Bronchial epithelial cell (primary cell): ENCODE results near the gene RBM26. TPM values are rescaled to one million over a fixed set of nuclear protein-coding genes. Genes with fewer than 3 reads are reported as not detected.
A peak's percentile ranks its signal among the peaks of the same experiment; 100 is the strongest.

ENCODE experiments used
- DNase-seq: peaks from one replicate; pipeline ENCODE4 v3.0.0-alpha.2; 2010; ENCODE audit warnings: low read depth
- FAIRE-seq: peaks from 2 replicates; lab custom pipeline; 2011; peaks lifted over from hg19 to GRCh38; lab: Jason Lieb, UNC
- H3K27me3 ChIP-seq: 2 replicates; pipeline ENCODE4 v1.5.1; 2011; ENCODE audit warnings: low read length; ENCODE audit not compliant: control insufficient read depth, insufficient read depth
- H3K36me3 ChIP-seq: 2 replicates; pipeline ENCODE4 v1.5.1; 2011; ENCODE audit warnings: low read length; ENCODE audit not compliant: control insufficient read depth, insufficient read depth
- H3K4me3 ChIP-seq: 2 replicates; pipeline ENCODE4 v1.5.1; 2011; ENCODE audit warnings: mild to moderate bottlenecking, low read depth, low read length, control low read depth
- total RNA-seq: library from RNA; depleted of rRNA; stranded (reverse); fragments of >200 nt; gene quantifications from 2 replicates; pipeline ENCODE4 v1.2.1, GENCODE V29; 2014
- TF ChIP-seq, protein P1 (sequence below): IDR thresholded peaks from 2 replicates; pipeline ENCODE4 v1.5.1; 2011; ENCODE audit warnings: mild to moderate bottlenecking, moderate library complexity, low read length, control low read depth, inconsistent platforms; ENCODE audit not compliant: insufficient read depth, severe bottlenecking

The RBM26 gene
- total RNA-seq, 1 donor from 2014 or later, result 13.7 TPM

DNA sequence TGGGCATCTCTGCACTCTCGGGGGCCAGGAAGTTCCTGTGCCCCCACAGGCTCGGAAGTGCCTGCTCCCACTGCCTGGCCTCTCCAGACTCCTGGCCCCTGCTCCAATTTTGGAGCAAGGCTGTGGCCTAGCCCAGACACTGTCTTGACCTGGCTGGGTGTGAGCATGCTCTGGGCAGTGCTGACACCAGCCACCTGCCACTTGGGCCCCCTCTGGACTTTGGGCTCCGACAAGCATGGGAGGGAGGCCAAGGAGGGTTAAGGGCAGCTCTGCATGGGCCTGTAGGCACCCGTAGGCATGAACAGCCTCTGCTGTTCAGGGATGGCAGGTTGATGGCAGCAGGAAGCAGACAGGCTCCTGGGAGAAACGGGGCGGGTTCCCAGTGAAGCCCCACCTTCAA lies 26.0 kb upstream of the RBM26 start:
- TF ChIP-seq, protein P1, sequence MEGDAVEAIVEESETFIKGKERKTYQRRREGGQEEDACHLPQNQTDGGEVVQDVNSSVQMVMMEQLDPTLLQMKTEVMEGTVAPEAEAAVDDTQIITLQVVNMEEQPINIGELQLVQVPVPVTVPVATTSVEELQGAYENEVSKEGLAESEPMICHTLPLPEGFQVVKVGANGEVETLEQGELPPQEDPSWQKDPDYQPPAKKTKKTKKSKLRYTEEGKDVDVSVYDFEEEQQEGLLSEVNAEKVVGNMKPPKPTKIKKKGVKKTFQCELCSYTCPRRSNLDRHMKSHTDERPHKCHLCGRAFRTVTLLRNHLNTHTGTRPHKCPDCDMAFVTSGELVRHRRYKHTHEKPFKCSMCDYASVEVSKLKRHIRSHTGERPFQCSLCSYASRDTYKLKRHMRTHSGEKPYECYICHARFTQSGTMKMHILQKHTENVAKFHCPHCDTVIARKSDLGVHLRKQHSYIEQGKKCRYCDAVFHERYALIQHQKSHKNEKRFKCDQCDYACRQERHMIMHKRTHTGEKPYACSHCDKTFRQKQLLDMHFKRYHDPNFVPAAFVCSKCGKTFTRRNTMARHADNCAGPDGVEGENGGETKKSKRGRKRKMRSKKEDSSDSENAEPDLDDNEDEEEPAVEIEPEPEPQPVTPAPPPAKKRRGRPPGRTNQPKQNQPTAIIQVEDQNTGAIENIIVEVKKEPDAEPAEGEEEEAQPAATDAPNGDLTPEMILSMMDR, result no peak

DNA sequence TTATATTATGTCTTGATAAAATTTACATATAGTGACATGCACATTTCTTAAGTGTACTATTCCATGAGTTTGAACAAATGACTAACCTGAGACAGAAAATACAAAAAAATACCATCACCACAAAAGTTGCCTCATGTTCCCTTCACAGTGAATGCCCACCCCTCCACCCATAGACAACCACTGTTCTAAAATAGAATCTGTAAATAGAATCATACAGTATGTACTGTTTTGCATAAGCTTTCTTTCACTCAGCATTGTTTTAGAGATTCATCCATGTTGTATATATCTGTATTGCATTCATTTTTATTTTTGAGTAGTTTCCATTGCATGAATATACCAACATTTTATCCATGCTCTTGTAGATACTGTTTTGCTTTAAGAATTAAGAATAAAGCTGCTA lies 23.3 kb upstream of the RBM26 start:
- no peak for DNase-seq
- H3K27me3 ChIP-seq, result no peaks in the 10 kb centered on the region
- H3K4me3 ChIP-seq, result no peak overlapping the region
- TF ChIP-seq, protein P1, result no peak
- no peak for FAIRE-seq
- H3K36me3 ChIP-seq, result no peaks in the 10 kb centered on the region

More for the DNA sequence above, 26.0 kb upstream of the RBM26 start:
- H3K36me3 ChIP-seq, result no peaks in the 10 kb centered on the region
- no peak for FAIRE-seq
- no peak overlapping the region for H3K4me3 ChIP-seq
- no peaks in the 10 kb centered on the region for H3K27me3 ChIP-seq
- DNase-seq, result no peak

DNA sequence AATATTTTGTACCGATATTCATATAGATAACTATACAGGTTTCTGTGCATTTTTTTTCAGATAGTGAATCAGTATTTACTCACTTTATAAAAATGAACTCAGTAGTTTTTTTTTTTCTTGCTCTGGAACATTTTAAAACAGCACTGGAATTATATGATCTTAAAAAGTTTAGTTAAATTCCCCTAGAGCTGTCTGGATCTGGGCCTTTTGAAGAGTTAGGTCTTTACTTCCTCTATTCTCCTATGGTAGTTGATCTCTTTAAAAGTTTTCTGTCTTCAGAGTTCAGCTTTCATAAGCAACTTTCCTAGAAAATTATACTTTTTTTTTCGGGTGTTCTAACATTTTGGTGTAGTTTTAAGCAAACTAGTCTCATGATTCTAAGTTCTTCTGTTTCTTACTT lies 21.8 kb upstream of the RBM26 start:
- TF ChIP-seq, protein P1, result no peak
- FAIRE-seq, result no peak
- Histone ChIP-seq H3K4me3 (no peak overlapping the region), H3K27me3 (no peaks in the 10 kb centered on the region), H3K36me3 (no peaks in the 10 kb centered on the region)
- no peak for DNase-seq

DNA sequence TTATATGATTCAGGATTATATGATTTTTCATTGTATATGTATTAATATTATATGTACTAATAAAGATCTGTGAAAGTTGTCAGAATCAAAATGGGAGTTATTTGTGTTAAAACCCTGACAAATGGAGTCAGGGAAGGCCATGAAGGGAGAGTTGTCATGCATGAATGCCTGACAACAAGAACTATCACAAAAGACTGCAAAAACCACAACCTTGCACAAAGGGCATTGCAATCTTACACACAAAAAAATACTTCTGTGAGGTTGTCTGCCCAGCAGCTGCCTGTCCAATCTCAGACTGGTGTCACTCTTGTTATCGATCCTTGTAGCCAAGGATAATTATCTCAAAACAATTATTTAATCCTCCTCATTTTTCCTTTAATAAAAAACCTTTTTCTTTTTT lies 21.2 kb upstream of the RBM26 start:
- no peaks in the 10 kb centered on the region for H3K36me3 ChIP-seq
- no peaks in the 10 kb centered on the region for H3K27me3 ChIP-seq
- no peak for FAIRE-seq
- no peak overlapping the region for H3K4me3 ChIP-seq
- DNase-seq, result no peak
- TF ChIP-seq, protein P1, result no peak

DNA sequence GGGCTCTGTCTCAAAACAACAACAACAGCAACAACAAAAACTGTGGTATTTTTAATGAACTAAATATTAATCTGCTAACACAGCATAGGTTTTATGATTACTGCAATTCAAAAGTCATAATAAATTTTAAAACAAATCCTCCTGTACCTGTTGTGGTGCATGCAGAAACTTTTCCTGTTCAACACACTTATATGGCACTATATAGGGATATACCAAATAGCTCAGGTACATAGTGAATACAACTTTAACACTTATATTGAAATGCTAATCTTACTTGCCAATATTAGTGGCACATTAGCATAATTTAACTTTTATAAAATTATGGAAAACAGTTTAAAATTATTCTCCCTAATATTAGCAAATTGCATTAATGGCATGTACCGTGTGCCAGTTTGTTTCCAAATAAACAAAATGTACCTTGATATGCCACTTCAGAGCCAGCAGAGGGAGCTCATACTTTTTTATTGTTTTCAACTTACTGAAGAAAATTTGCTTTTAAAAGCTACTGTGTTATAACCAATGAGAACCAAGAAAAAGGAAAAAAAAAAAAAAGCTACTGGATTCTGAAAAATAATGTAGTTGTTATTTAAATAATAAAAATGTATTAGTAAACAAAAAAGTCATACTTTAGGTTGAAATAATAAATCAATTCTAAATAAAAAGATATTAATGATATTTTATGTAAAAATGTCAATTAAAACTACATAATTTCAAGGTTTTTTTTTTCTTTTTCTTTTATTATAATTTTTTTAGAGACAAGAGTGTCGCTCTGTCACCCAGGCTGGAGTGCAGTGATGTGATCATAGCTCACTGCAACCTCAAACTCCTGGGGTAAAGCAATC lies 18.0 kb upstream of the RBM26 start:
- FAIRE-seq (no peak), DNase-seq (peak; percentile 56)
- Histone ChIP-seq H3K4me3 (no peak overlapping the region), H3K27me3 (no peaks in the 10 kb centered on the region), H3K36me3 (no peaks in the 10 kb centered on the region)
- TF ChIP-seq, protein P1, result peak; percentile 39
